H1 (cell line): Measurements from ENCODE around the gene DOK6. TPM values are rescaled to one million over a fixed set of nuclear protein-coding genes. Genes with fewer than 3 reads are reported as not detected.

ENCODE experiments used
- EGR1 ChIP-seq: IDR thresholded peaks from 2 replicates; pipeline ENCODE4 v1.6.1; 2011; ENCODE audit warnings: low read depth, low read length, borderline replicate concordance
- MAFK ChIP-seq: IDR thresholded peaks from 2 replicates; pipeline ENCODE4 v1.6.1; 2012; ENCODE audit warnings: low read depth, mild to moderate bottlenecking, improper control_type of control experiment, low read length
- SIRT6 ChIP-seq: IDR thresholded peaks from one replicate; pipeline ENCODE4 v1.7.1; 2012; ENCODE audit warnings: low read length, inconsistent platforms
- YY1 ChIP-seq: IDR thresholded peaks from 2 replicates; pipeline ENCODE4 v1.6.1; 2011; ENCODE audit warnings: low read depth, mild to moderate bottlenecking, low read length
- polyA plus RNA-seq, 7 experiments: library from polyadenylated mRNA; depleted of rRNA in 3 of 7; stranded (reverse) in 5 of 7; unstranded in 2 of 7; fragments of >200 nt in 5 of 7; fragments of 200-250 nt in 2 of 7; gene quantifications; 1 replicate in 5 of 7; 2 replicates in 1 of 7; 4 replicates in 1 of 7; pipeline versions ENCODE4 v1.2.1 to v1.2.3, GENCODE V29; 2011 to 2013; ENCODE audit warnings: missing spikeins in 2 of 7, mixed read lengths in 2 of 7
- total RNA-seq: library from RNA; stranded (reverse); fragmentation: NEBNext Ultra II Directional; extraction: Animal tissue kit (Norgen Biotek cat#: 25700); gene quantifications from 2 replicates; pipeline ENCODE4 v1.2.1, GENCODE V29; 2021

Gene DOK6
- total and polyA plus RNA-seq, 2 of the 8 experiments (the other 6 are each of a cell fraction or from before 2014, with no cell fraction given), result 0.33 to 0.50 TPM

DNA sequence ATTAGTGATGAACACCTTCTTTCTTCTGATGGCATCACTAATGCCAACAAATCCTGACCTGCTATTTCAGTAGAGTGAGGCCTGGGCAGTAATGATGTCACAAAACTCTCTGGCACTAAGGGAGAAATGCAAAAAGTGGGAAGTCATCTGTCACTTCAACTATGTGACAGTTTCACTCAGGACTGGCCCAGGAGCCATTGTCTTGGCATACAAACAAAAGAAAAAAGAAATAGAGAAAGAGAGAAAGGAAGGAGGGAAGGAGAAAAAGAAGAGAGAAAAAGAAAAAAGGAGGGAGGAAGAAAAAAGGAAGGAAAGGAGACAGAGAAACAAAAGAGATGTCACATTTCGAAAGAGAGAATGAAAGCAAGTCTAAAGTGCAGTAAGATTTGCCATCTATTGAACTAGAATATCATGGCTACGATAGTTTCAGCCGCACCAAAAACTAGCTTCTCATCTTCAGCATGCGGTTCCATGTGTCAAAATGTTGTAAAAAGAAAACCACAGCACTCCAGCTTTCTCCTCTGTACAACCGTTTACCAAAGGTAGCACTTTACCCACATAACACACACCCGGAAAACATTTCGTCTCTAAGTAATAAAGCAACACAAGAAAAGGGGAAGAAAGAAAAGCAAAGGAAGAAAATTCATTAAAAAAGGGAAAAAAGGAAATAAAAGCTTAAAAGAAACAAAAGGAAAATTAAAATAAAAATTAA, 496.9 kb downstream of the DOK6 start (continued):
- no peak for TF ChIP-seq MAFK
- TF ChIP-seq EGR1, result no peak
- TF ChIP-seq SIRT6, result no peak
- no peak for TF ChIP-seq YY1
- TF ChIP-seq, all 59 proteins: peak for 0
